Left ventricle myocardium inferior (tissue), 1 donor: Measurements from ENCODE around the gene ANKMY1. TPM values are rescaled to one million over a fixed set of nuclear protein-coding genes. Genes with fewer than 3 reads are reported as not detected.
"Not testable (repeated sequence)": the region's sequence is repeated elsewhere in the genome, so short reads cannot be mapped to it uniquely, and the experiment has no call there.

ENCODE experiments used
- DNase-seq: peaks from one replicate; pipeline ENCODE4 v3.0.0-alpha.2; 2020
- H3K27ac ChIP-seq: fragments of 200-600 bp; replicated peaks from 2 replicates; pipeline ENCODE4 v1.8.0; 2021
- H3K27me3 ChIP-seq: fragments of 200-600 bp; 2 replicates; pipeline ENCODE4 v1.8.0; 2021; ENCODE audit warnings: low read depth
- H3K36me3 ChIP-seq: fragments of 200-600 bp; 2 replicates; pipeline ENCODE4 v1.8.0; 2021
- H3K4me1 ChIP-seq: fragments of 200-600 bp; 2 replicates; pipeline ENCODE4 v1.8.0; 2021
- H3K4me3 ChIP-seq: fragments of 200-600 bp; 2 replicates; pipeline ENCODE4 v1.8.0; 2021; ENCODE audit warnings: mild to moderate bottlenecking, moderate library complexity
- H3K9me3 ChIP-seq: fragments of 200-600 bp; replicated peaks from 2 replicates; pipeline ENCODE4 v1.8.0; 2021
- CTCF ChIP-seq: fragments of 200-600 bp; IDR thresholded peaks from 2 replicates; pipeline ENCODE4 v1.8.0; 2021; ENCODE audit warnings: antibody characterized with exemption, mild to moderate bottlenecking, borderline replicate concordance
- intact Hi-C: fragments of 100-400 bp; cut with micrococcal nuclease; formaldehyde crosslinking; loops from one replicate; pipeline ENCODE4 v1.11.0; 2022
- total RNA-seq: library from RNA; stranded (reverse); fragmentation: NEBNext Ultra II Directional; extraction: Animal tissue kit (Norgen Biotek cat#: 25700); gene quantifications from one replicate; pipeline ENCODE4 v1.2.1, GENCODE V29; 2021
- donor health status: DM: no; HTN: yes; CAD: no; lungs with severe emphysema.

Gene ANKMY1
- total RNA-seq, 1 donor from 2014 or later: 4.0 TPM

- intact Hi-C loops: no loop called here
- H3K27ac ChIP-seq: no peak overlapping the region
- DNase-seq: no peak
- peaks cover 4% of the 10 kb centered on the region for H3K27me3 ChIP-seq
- H3K4me3 ChIP-seq: no peak overlapping the region
- no peak for TF ChIP-seq CTCF
- H3K9me3 ChIP-seq: peaks cover 5% of the 10 kb centered on the region
- peaks cover 4% of the 10 kb centered on the region for H3K4me1 ChIP-seq
- H3K36me3 ChIP-seq: peaks cover 60% of the 10 kb centered on the region
These were observed 32.6 kb downstream of the ANKMY1 start for GRCh38 chr2:240524963-240525718.

- peaks cover 14% of the 10 kb centered on the region for H3K4me1 ChIP-seq
- no peak for TF ChIP-seq CTCF
- intact Hi-C loops: no loop called here
- peaks cover 19% of the 10 kb centered on the region for H3K27me3 ChIP-seq
- no peak overlapping the region for H3K27ac ChIP-seq
- no peak for DNase-seq
- H3K4me3 ChIP-seq: no peak overlapping the region
- peaks cover 49% of the 10 kb centered on the region for H3K36me3 ChIP-seq
- H3K9me3 ChIP-seq: peaks cover 5% of the 10 kb centered on the region
These were observed 34.1 kb downstream of the ANKMY1 start for GRCh38 chr2:240523451-240524281.

- Histone ChIP-seq H3K27me3 (peaks cover 26% of the 10 kb centered on the region), H3K9me3 (peaks cover 5% of the 10 kb centered on the region), H3K27ac (no peak overlapping the region), H3K4me1 (peaks cover 14% of the 10 kb centered on the region), H3K36me3 (peaks cover 47% of the 10 kb centered on the region), H3K4me3 (no peak overlapping the region)
- intact Hi-C loops: no loop called here
- no peak for TF ChIP-seq CTCF
- no peak for DNase-seq
These were observed 35.4 kb downstream of the ANKMY1 start for GRCh38 chr2:240522406-240522805.

- DNase-seq, H3K27ac ChIP-seq, H3K9me3 ChIP-seq, H3K4me3 ChIP-seq, intact Hi-C loops: not testable (repeated sequence)
- H3K36me3 ChIP-seq: peaks cover 47% of the 10 kb centered on the region
- peaks cover 26% of the 10 kb centered on the region for H3K27me3 ChIP-seq
- peaks cover 14% of the 10 kb centered on the region for H3K4me1 ChIP-seq
These were observed 35.9 kb downstream of the ANKMY1 start for GRCh38 chr2:240521885-240522284.

GRCh38 chr2:240520974-240521350, 36.8 kb downstream of the ANKMY1 start:
- Histone ChIP-seq H3K36me3 (peaks cover 43% of the 10 kb centered on the region), H3K27ac (no peak overlapping the region), H3K9me3 (peaks cover 5% of the 10 kb centered on the region), H3K4me1 (peaks cover 14% of the 10 kb centered on the region), H3K4me3 (no peak overlapping the region), H3K27me3 (peaks cover 26% of the 10 kb centered on the region)
- DNase-seq: no peak
- TF ChIP-seq CTCF: no peak
- intact Hi-C loops: no loop called here
